GM12864 (cell line): ENCODE data around the gene ZNF438.

Source experiments
- DNase-seq: peaks from one replicate; pipeline ENCODE4 v3.0.0-alpha.2; 2011; ENCODE audit warnings: low read depth
- H3K4me3 ChIP-seq: 2 replicates; pipeline ENCODE4 v1.5.1; 2011; ENCODE audit warnings: mild to moderate bottlenecking, low read depth, low read length, control low read depth
- CTCF ChIP-seq: IDR thresholded peaks from 2 replicates; pipeline ENCODE4 v1.5.1; 2011; ENCODE audit warnings: low read depth, mild to moderate bottlenecking, moderate library complexity, low read length, control low read depth, inconsistent platforms; ENCODE audit errors: missing control alignments

ZNF438 gene

GRCh38 chr10:30995081-30995770, 36.4 kb downstream of the ZNF438 start:
- no peak for DNase-seq
- no peak overlapping the region for H3K4me3 ChIP-seq
- TF ChIP-seq CTCF = no peak

- DNase-seq = no peak
- no peak for TF ChIP-seq CTCF
- H3K4me3 ChIP-seq = no peak overlapping the region
Observed at GRCh38 chr10:30993155-30993554, 38.5 kb downstream of the ZNF438 start.

GRCh38 chr10:30992681-30993080, 39.0 kb downstream of the ZNF438 start:
- no peak overlapping the region for H3K4me3 ChIP-seq
- TF ChIP-seq CTCF = no peak
- DNase-seq = no peak

DNA sequence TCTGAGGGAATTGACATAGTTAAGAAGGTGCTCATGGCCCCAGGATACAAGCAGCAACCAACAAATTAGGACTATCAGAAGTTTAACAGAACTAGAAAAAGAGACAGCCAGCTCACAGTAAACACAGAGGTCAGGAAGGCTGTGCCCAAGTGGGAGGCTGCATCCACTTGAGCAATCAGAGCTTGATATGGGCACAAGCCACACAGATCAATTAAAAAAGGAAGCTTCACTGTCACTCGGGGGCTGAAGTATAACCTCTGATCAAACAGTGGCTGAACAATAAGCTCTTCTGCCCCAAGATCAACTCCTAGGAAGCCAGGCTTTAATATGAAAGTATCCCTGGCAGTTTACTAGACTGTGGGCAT, 40.0 kb downstream of the ZNF438 start:
- no peak for TF ChIP-seq CTCF
- H3K4me3 ChIP-seq = no peak overlapping the region
- no peak for DNase-seq

DNA sequence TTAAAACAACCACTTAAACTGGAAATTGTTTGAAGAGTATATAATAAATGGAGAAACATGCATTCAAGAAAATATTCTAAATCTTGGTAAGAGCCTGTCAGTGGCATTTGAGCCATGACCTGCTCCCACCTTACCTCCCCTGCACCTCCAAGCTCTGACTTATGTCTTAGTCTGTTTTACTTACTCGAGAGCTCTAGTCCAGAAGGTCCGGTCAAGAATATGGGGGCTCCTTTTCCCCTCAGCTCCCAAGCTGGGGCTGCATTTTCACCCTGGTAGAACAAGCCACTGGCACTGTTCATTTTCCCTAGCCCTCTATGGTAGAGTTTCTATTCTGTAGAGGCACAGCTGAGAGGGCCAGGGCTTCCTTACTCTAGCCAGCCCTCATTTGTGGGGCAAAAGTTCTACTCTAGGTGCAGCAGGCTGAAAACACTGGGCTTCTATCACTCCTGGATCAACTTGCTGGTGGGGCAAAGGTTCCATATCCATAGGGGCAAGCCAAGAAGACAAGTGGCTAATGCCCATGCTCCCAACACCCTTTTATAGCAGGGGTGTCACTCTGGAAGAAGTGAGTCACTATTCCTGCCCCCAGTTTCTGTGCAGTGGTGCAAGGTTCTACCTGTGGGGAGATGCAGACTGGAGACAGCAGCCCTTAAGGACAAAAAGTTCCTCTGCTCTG, 40.6 kb downstream of the ZNF438 start:
- DNase-seq = no peak
- H3K4me3 ChIP-seq = no peak overlapping the region
- no peak for TF ChIP-seq CTCF

- DNase-seq = no peak
- no peak overlapping the region for H3K4me3 ChIP-seq
- no peak for TF ChIP-seq CTCF
Observed at GRCh38 chr10:30990351-30990750, 41.3 kb downstream of the ZNF438 start.
